GM18519 (cell line): ENCODE results near the gene FNDC3B.

Experiments
- ATAC-seq: cut with Tn5 transposase; IDR thresholded peaks from one replicate; pipeline ENCODE4 v1.9.1; 2021; ENCODE audit warnings: mild to moderate bottlenecking, moderate library complexity; ENCODE audit not compliant: unreplicated experiment, low FRiP score

FNDC3B gene

DNA sequence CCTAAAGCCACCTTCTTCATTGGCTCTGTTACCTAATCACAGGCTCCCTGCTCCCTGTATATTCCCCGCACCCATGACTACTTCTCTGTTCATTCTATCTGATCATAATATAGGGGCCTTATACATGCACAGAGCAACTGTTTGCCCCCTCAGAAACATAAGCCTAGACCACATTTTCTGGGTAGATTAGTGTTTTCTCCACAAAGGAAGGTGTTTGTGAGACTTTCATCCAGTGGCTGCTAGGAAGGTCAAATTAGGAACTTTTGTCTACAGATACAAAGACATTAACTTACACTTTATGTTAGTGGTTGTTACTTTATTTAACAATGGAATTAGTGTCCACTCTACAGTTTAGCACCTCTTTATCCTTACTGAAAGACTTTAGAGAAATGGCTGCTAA, 234.0 kb downstream of the FNDC3B start:
- no peak for ATAC-seq

DNA sequence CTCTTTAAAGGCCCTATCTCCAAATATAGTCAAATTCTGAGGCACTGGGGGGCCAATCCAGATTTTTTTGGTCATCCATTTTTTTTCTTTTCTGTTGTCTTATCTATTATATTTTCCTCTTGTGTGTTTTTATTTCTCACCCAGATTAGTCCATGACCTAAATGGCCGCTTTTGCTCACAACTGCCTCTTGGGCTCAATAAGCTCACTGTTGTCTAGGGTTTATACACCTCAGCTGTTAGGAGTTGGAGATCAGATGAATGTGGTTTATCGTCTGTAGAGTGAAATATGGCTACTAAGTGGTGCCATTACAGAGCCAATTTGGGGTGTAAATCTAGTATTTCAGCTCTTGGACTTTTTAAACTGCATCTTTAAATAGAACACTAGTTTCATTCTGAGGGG, 235.5 kb downstream of the FNDC3B start:
- ATAC-seq = no peak

DNA sequence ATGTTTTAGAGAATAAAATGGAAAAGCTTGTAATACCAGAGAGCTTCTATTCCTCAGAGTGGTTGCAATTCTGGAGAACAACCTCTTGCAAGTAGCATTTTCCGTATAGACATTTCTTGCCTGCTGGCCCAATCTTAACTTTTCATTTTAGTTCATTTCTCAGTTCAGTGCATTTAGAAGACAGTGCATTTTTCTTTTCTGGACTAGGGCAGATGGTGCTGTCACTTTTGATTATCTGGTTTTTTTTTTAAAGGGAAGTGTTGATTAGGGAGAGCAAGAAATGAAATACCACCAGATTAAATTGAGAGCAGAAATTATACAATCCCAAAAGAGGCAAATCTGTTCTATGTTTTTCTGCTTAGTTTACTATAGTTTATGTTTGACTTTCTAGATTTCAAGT, 236.2 kb downstream of the FNDC3B start:
- no peak for ATAC-seq

DNA sequence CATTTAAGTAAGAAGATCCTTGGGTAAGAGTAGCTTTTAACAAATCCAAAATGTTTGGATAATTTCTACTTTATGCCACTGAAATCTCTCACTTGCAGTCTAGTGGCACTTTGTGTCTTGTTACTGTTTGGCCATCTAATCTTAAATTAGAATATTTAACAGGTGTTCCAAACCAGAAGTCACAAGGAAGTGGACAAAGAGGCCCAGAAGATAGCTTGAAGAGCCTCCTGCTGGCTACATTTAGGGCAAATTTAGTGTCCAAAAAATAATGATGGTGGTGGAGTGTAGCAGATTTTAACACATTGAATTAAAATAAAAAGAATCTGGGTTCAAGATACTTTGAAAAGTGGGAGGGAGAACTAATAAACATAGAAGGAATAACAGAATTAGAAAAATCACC, 236.7 kb downstream of the FNDC3B start:
- ATAC-seq = no peak

DNA sequence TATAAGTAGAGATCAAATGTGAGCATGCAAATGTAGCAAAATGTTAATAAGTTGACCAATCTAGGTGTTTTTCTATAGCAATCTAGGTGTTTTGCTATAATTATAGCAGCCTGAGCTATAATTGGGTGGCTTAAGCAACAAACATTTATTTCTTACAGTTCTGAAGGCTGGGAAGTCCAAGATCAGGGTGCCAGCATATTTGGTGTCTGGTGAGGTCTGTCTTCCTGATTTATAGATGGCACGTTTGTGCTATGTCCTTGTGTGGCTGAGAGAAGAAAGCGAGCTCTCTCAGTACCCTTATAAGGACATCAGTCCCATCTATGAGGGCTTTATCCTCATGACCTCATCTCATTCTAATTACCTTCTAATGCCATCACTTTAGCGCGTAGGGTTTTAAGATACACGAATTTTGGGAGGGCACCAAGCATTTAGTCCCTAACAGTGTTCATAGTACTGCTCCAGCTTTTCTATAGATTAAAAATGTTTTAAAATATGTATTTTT, 237.8 kb downstream of the FNDC3B start:
- no peak for ATAC-seq

DNA sequence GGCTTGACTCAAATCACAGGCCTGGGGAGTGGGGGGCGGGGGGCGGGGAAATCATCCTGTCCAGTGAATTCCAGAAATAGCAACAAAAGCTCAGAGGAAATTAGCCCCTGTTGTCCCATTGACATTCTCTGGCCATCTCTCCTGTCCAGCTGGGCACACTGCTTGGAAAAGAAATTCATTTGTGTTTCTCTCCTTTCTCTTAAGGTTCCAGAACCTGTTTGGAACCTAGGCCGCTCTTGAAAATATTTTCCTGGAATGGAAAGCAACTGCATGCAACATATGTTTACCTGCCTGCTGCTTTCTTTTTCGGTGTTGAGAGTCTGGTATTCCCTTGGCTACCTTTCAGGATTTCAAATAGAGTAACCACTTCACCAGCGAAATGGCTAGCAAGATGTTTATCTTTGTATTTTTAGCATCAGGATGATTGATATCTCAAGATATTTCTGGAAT, 239.8 kb downstream of the FNDC3B start:
- ATAC-seq = no peak

DNA sequence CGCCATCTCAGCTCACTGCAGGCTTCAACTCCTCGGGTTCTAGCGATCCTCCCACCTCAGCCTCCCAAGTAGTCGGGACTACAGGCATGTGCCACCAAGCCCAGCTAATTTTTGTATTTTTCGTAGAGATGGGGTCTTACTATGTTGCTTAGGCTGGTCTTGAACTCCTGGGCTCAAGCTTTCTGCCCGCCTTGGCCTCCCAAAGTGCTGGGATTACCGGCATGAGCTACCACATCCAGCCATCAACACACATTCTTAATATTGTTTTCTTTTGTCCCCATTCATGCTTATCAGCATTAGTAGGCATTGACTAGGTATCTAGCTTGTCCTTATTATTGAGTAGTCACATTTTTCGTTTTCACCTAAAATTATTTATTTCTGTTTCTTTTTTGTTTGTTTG, 240.6 kb downstream of the FNDC3B start:
- ATAC-seq = no peak

DNA sequence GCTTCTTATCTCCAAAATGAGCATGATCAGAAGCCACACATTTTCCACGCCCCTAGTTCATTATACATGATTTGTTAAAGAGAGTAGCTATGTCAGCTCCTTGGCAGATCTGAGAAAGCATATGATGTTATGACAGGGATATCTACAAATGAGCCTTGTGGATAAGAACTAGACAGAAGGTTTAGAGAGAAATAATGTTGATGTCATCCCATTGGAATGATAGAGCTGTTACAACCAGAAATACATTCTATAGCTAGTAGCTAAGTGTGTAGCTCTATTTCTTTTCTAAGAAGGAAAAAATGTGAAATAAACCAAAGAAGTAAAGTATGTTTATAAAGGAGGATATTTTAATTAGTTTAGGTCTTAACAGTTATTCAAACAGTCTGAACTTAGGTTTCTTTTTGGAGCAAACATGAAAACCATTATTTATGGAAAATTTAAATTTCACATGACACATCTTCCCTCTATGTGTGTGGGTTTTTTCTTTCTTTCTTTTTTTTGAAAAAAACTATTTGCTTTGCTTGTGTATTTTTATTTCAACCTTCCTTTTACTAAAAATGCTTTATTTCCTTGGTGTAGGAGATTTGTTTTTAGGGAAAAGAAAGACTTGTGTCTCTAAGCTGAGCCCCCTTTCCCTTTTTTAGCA, 241.2 kb downstream of the FNDC3B start:
- ATAC-seq = no peak

DNA sequence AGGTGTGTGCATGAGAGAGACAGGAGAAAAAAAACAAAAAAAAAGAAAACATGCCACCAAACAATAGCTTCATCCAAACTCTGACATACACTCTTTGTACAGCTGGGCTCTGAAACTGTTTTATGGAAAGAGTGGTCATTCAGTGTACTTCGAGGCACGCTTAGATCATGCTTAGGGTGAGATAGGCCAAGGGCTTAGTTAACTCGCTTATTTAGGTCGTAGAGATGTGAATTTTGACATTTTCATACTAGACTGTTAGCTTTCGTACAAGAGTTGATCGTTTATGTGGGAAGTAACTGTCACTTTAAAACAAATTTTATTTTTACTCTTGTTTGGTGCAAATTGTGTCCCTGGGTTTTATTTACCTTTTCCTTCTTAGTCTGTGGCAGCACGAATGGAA, 242.5 kb downstream of the FNDC3B start:
- ATAC-seq = no peak

DNA sequence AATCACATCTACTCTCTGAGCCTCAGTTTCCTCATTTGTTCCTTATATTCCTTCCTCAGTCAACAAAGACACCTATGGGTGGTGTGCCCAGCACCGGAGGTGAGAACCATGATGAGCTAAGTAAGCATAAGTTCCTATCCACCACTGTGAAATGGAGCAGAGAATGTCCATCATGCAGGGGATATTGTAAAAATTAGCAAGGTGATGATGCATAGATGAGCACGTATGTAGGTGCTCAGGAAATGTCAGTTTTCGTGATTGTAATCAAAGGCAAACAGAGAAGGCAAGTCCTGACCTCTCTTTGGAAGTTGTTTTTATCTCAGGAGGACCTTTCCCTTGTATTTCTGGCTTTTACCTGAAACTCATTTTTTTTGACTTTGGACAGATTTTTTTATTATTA, 243.5 kb downstream of the FNDC3B start:
- no peak for ATAC-seq

DNA sequence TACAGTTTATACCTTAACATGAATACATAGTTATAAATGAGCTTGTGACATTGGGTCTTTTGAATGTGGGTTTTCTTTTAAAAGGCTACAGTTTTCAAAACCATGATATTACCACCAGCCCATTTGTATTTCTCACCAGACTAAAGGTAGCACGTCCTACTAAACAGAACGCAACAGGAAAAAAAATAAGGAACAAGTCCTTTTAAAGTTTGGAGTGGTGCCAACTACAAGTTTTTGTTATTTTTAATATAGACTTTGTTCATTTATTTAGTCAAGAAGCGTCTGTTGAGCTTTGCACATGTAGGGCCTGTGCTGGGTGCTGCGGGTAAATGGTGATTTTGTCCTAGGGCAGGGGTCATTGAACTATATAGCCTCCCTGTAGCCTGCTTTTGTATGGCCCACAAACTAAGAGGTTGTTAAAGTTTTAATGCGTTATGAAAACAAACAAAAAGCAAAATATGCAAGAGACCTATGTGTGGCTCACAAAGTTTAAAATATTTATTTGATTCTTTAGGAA, 244.5 kb downstream of the FNDC3B start:
- ATAC-seq = no peak

DNA sequence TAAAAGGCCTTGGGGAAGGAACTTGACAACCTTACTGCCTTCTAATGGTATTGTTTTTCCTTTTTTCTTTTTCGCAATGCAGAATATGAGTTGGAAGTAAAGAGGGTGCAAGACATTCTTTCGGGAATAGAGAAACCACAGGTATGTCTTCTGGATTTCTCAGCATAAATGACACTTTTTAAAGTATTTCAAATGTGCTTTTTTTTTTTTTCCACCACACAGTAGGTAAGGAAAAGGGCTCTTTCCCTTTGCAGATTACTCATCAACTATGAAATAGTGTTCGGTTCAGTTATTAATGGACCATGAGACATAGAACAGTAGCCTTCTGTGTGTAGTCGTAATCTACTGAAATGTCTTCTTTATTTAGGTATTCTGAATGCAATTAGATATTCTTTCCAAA, 246.5 kb downstream of the FNDC3B start:
- ATAC-seq = no peak

DNA sequence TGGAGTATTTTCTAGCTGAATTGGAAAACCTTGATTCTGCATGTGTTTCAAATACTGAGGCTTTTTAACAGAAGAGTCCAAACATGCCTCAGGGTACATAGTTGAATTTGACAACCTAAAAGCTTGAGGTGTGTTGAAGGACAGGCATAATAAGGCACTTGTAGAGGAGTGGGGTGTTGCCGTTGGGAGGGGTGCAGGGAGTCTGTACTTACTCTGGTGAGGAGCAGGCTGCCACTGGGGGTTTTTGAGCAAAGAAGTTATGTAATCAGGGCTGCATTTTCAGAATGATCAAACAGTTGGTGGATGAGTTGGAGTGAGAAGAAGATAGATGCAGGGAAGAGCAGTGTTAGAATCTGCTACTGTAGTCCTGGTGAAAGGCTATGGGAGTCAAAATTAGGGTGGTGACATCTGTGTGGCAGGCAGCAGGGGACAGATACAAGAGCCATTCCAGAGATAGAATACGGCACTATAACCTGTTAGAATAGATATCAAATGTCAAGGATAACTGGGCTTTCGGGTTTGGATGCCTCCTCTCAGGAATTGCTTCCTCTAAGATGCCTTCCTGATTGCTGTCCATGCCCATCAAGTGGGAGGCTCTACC, 247.3 kb downstream of the FNDC3B start:
- no peak for ATAC-seq

DNA sequence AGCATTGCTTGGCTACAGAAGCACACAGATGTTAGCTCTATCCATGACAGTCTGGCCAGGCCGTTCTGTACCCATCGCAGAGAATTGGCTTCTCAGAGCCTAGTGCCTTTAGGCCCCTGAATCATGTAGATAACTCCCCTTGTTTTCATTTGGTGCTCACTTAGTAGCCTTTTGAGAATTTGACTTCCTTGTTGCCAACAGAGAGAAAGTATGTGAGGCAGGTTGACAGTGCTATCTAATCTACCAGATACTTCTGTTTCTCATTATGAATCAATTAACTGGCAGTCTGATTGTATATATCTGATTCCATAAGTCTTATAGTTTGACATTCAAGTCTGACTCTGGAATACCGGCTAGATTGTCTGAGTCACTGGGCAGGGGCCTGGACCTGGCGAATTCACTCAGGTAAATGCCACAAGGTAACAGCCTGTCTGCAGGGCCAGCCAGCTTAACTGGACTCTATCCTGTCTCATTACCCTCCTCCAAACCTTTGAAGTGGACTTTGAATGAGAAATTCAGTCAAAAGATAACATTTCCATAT, 248.6 kb downstream of the FNDC3B start:
- ATAC-seq = no peak

DNA sequence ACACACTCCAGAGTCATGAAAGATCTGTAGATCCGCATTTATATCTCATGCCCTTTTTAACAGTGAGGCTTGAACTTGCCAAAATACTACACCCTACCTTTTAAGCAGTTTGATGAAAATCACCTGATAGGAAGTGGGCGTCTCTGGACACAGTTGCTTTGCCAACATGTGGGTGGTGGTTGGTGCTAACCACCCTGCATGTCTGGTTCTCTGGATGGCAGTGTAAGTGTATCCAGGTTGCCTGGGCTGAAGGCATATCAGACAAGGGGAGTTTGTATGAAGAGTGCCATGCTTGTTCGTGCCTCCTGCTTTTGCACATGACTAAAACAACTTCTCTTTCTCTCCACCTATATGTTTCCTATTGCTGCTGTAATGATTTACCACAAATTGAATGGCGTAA, 249.3 kb downstream of the FNDC3B start:
- ATAC-seq = no peak

DNA sequence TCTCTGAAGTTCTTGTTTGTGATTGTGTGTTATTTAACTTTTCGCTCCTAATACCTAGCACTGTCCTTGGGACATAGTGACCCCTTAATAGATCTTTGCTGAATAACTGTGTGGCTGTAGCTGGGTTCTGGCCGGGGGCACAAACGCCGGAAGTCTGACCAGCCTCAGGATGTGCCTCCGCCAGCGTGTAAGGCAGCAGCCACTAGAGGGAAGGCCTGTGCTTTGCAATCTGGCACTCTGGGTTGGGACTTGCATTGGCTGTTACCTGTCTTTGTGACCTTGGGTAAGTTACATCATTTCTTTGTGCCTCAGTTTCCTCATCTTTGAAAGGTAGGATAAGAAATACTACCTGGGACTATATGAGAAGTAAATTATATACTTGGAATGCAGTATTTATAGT, 250.2 kb downstream of the FNDC3B start:
- ATAC-seq = no peak

DNA sequence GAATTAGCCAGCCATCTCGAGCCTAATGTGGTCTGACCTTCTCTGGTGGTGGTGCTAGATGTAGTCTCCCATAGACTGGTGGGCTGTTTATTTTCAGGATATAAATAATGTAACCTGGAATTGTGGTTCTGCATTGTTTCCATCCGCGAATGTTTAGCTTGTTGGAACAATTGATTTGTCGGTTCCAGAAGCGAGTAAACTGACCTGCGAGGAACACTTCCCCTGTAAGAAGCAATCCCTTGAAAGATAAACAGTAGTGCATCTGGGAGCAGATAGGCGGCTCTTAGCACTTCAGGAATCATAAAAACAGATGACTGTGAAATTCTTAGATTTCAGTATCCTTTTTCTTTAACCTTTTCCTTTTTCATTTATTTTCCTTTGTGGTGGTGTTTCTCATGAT, 251.1 kb downstream of the FNDC3B start:
- ATAC-seq = no peak

DNA sequence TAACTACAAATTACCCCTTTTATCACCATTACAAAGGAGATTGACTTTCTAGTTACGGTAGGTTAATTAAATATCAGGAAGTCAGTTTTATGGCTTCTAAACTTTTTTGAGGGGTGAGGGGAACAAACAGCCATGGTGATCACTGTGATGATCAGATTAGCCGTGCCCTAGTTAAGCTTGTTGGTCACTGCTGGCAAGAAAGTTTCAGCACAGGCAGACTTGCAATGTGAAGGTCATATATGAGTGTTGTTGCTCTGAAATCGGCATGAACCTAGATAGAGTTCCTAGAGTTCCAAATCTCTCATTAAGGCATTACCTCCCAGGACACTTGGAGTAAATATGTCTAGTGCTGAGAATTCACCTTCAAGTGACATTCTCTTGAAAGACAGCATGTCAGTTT, 252.3 kb downstream of the FNDC3B start:
- ATAC-seq = no peak

DNA sequence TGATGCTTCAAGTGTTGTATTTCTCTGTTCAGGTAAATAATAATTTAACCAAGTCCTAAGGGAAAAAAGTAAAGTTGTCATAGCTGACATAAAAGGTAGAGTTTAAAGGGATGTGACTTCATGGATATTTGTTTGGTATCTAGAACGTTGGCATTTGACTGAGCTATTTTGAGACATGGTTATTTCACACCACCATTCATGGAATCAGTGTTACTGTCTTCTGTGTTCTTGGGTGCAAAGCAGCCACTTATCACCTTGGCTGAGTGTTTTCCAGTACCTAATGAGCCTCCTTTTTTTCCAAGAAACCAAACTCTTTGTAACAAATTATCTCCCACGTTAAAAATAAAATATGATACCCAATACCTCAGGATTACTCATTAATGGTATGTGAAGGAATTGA, 253.0 kb downstream of the FNDC3B start:
- ATAC-seq = no peak

DNA sequence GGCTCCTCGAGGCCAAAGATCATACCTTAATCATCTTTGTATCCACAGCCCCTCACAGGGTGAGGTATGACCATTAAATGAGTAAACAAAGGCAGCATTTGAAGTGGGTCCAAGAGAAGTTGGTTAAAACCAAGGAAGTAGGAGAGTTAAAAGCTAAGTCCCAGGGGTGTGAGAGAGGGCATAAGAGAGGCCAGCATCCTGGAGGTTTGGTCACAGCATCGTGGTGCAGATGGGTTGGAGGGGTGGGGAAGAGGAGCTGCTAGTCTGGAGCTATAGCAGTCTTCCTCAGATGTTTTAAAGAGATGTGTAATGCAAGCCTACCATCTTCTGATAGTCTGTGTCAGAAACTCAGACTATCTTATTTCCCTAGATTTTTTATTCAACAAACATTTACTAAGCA, 253.7 kb downstream of the FNDC3B start:
- ATAC-seq = no peak

DNA sequence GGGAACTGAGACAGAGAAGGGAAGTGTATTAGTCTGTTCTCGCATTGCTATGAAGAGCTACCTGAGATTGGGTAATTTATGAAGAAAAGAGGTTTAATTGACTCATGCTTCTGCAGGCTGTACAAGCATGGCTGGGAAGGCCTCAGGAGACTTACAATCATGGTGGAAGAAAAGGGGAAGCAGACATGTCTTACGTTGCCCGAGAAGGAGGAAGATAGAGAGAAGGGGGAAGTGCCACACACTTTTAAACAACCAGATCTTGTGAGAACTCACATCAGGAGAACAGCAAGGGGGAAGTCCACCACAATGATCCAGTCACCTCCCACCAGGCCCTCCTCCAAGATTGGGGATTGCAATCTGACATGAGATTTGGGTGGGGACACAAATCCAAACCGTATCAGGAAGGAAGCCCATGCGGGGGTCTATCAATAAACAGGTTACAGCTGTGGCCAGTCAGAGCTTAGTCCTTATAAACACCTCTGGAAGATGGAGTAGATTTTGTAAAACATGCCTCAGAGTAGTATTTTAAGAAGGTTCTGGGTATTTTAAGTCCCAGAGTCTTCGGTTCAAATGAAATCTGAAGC, 254.9 kb downstream of the FNDC3B start:
- ATAC-seq = no peak
